Type B pancreatic cell (in vitro differentiated cells): ENCODE measurements around the gene NPTX2. TPM values are rescaled to one million over a fixed set of nuclear protein-coding genes. Genes with fewer than 3 reads are reported as not detected.

Experiments used
- DNase-seq: peaks from one replicate; pipeline ENCODE4 v3.0.0; 2021; ENCODE audit warnings: mixed read lengths; ENCODE audit not compliant: unreplicated experiment; ENCODE audit errors: extremely low spot score
- H3K27ac Mint-ChIP-seq: 2 replicates; pipeline ENCODE4 v1.8.0; 2021; ENCODE audit warnings: mild to moderate bottlenecking, mixed read lengths
- H3K27me3 Mint-ChIP-seq: 2 replicates; pipeline ENCODE4 v1.8.0; 2021; ENCODE audit warnings: mixed read lengths
- H3K36me3 Mint-ChIP-seq: 2 replicates; pipeline ENCODE4 v1.8.0; 2021; ENCODE audit warnings: mixed read lengths
- H3K4me1 Mint-ChIP-seq: one replicate; pipeline ENCODE4 v1.8.0; 2021; ENCODE audit warnings: mixed read lengths; ENCODE audit not compliant: unreplicated experiment
- H3K4me3 Mint-ChIP-seq: 2 replicates; pipeline ENCODE4 v1.8.0; 2021; ENCODE audit warnings: mild to moderate bottlenecking, mixed read lengths
- H3K9me3 Mint-ChIP-seq: 2 replicates; pipeline ENCODE4 v1.8.0; 2021; ENCODE audit warnings: mixed read lengths
- total RNA-seq: library from RNA; stranded (reverse); gene quantifications from 2 replicates; pipeline ENCODE4 v1.2.1, GENCODE V29; 2021; ENCODE audit warnings: low replicate concordance
- TF ChIP-seq, protein P1 (sequence below): fragments of 200-600 bp; sonication (generic); conservative IDR thresholded peaks from 2 replicates; pipeline ENCODE4 v1.5.0; 2021; ENCODE audit warnings: antibody characterized with exemption, mild to moderate bottlenecking

NPTX2 gene
- total RNA-seq, 1 donor from 2014 or later = 14.2 TPM

DNA sequence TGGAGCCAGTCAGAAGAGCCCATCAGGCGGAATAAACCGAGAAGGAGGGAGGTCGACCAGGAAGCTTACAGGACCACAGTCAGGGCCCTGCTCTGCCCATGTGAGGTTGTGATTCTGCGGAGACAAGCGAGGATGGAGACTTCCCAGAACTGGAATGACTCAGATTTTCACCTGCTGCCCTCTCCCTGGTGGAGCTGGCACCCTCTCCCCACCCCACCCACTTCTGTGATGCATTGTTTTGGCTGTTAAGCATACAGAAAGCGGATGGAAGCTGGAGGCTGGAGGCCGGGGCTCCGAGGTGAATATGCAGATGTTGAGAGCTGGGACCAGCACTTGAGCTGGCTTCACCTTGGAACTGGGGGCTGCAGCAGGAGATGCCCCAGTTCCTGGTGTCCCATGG is 57.4 kb downstream of the NPTX2 start:
- H3K27ac Mint-ChIP-seq = no peak overlapping the region
- H3K27me3 Mint-ChIP-seq = no peaks in the 10 kb centered on the region
- H3K9me3 Mint-ChIP-seq = no peaks in the 10 kb centered on the region
- H3K4me1 Mint-ChIP-seq = no peaks in the 10 kb centered on the region
- no peak overlapping the region for H3K4me3 Mint-ChIP-seq
- no peak for DNase-seq
- TF ChIP-seq, protein P1, sequence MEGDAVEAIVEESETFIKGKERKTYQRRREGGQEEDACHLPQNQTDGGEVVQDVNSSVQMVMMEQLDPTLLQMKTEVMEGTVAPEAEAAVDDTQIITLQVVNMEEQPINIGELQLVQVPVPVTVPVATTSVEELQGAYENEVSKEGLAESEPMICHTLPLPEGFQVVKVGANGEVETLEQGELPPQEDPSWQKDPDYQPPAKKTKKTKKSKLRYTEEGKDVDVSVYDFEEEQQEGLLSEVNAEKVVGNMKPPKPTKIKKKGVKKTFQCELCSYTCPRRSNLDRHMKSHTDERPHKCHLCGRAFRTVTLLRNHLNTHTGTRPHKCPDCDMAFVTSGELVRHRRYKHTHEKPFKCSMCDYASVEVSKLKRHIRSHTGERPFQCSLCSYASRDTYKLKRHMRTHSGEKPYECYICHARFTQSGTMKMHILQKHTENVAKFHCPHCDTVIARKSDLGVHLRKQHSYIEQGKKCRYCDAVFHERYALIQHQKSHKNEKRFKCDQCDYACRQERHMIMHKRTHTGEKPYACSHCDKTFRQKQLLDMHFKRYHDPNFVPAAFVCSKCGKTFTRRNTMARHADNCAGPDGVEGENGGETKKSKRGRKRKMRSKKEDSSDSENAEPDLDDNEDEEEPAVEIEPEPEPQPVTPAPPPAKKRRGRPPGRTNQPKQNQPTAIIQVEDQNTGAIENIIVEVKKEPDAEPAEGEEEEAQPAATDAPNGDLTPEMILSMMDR = no peak
- no peaks in the 10 kb centered on the region for H3K36me3 Mint-ChIP-seq

DNA sequence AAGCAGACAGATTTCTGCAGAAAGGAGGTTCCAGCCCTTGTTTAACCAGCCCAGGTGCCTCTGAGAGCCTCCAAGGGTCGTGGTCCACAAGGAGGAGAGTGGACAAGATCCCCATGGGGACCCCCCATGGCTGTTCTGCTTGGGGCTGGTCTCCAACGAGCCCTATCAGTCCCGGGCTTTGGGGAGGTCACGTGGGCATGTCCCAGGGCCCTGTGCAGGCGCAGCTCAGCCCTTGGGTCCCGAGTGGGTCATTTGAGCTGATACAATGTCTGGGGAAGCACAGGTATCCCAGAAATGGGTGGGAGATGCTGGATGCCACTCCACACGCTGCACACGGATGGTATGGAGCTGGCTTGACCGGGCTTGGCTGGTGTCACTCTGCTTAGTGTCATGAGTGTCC is 57.8 kb downstream of the NPTX2 start:
- Mint-ChIP-seq H3K27ac (no peak overlapping the region), H3K27me3 (no peaks in the 10 kb centered on the region), H3K4me3 (no peak overlapping the region), H3K36me3 (no peaks in the 10 kb centered on the region), H3K9me3 (no peaks in the 10 kb centered on the region), H3K4me1 (no peaks in the 10 kb centered on the region)
- DNase-seq = no peak
- TF ChIP-seq, protein P1 = no peak

DNA sequence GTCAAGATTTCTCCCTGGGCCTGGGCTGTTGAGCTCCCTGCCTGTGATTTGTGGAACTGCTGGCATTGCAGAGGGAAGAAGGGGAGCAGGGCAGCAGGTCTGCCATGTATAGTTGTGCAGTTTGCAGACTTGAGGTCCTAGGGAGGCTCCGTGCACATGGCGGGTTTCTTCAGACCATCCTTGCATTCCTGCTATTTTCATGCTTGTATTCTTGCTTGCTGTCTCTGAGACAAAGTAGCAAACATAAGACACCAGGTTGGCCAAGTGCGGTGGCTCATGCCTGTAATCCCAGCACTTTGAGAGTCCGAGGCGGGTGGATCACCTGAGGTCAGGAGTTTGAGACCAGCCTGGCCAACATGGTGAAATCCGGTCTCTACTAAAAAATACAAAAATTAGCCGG is 61.1 kb downstream of the NPTX2 start:
- H3K9me3 Mint-ChIP-seq = no peaks in the 10 kb centered on the region
- no peaks in the 10 kb centered on the region for H3K27me3 Mint-ChIP-seq
- no peaks in the 10 kb centered on the region for H3K4me1 Mint-ChIP-seq
- DNase-seq = no peak
- no peak overlapping the region for H3K27ac Mint-ChIP-seq
- TF ChIP-seq, protein P1 = no peak
- no peak overlapping the region for H3K4me3 Mint-ChIP-seq
- no peaks in the 10 kb centered on the region for H3K36me3 Mint-ChIP-seq

Other genes with a start within 250 kb of the NPTX2 start
- gene BAIAP2L1, start 216.2 kb upstream of the NPTX2 start, total RNA-seq = 28.0 and 43.7 TPM in 2 replicates